ENCODE results near the gene MORF4L2.

MORF4L2 gene

GRCh38 chrX:103686199-103687072 lies at the start of gene MORF4L2:
Gene MORF4L2 (minus strand): TSS chrX:103686699. CDS start chrX:103677027, 9,672 bp downstream.
- peak; percentile 91 to 94 for ATAC-seq

GRCh38 chrX:103734125-103734760 lies 47.7 kb upstream of the MORF4L2 start:
- ATAC-seq, result no peak

- no peak for ATAC-seq
Observed at GRCh38 chrX:103733017-103733416, 46.5 kb upstream of the MORF4L2 start.

- ATAC-seq, result no peak
Observed at GRCh38 chrX:103730796-103731493, 44.4 kb upstream of the MORF4L2 start.

GRCh38 chrX:103730147-103730795 lies 43.8 kb upstream of the MORF4L2 start:
- ATAC-seq, result no peak

GRCh38 chrX:103729015-103729414 lies 42.5 kb upstream of the MORF4L2 start:
- ATAC-seq, result no peak

GRCh38 chrX:103727115-103727514 lies 40.6 kb upstream of the MORF4L2 start:
- no peak for ATAC-seq

- ATAC-seq, result no peak
Observed at GRCh38 chrX:103726477-103726876, 40.0 kb upstream of the MORF4L2 start.

- no peak for ATAC-seq
Observed at GRCh38 chrX:103722505-103722904, 36.0 kb upstream of the MORF4L2 start.

- ATAC-seq, result no peak
Observed at GRCh38 chrX:103718120-103718519, 31.6 kb upstream of the MORF4L2 start.

GRCh38 chrX:103716962-103717361 lies 30.5 kb upstream of the MORF4L2 start:
- ATAC-seq, result no peak

- no peak for ATAC-seq
Observed at GRCh38 chrX:103710609-103711008, 24.1 kb upstream of the MORF4L2 start, which contains the start of gene TMEM31. Gene TMEM31 (plus strand): TSS chrX:103710909. CDS start chrX:103712259, 1,350 bp downstream.

- ATAC-seq, result no peak
Observed at GRCh38 chrX:103704863-103705262, 18.4 kb upstream of the MORF4L2 start.

- ATAC-seq, result no peak
Observed at GRCh38 chrX:103699243-103699642, 12.7 kb upstream of the MORF4L2 start.

- no peak for ATAC-seq
Observed at GRCh38 chrX:103697687-103698086, 11.2 kb upstream of the MORF4L2 start.

GRCh38 chrX:103691059-103691458 lies 4.6 kb upstream of the MORF4L2 start:
- ATAC-seq, result no peak

GRCh38 chrX:103688946-103689345 lies 2.4 kb upstream of the MORF4L2 start:
- ATAC-seq, result no peak

- ATAC-seq, result no peak
Observed at GRCh38 chrX:103687696-103688201, 1.2 kb upstream of the MORF4L2 start.

- ATAC-seq, result peak; percentile 53 to 58
Observed at GRCh38 chrX:103687073-103687695, 685 bp upstream of the MORF4L2 start.

- ATAC-seq, result no peak
Observed at GRCh38 chrX:103685396-103685795, 1.1 kb downstream of the MORF4L2 start.

- ATAC-seq, result no peak
Observed at GRCh38 chrX:103681443-103681842, 5.1 kb downstream of the MORF4L2 start.
